ENCODE measurements around the gene CD200. TPM values are rescaled to one million over a fixed set of nuclear protein-coding genes. Genes with fewer than 3 reads are reported as not detected.

Gene CD200
- total and polyA plus RNA-seq, 2 experiments from 2014 or later = 51.9 to 65.0 TPM

GRCh38 chr3:112350018-112350810 is 17.3 kb downstream of the CD200 start (continued):
- TF ChIP-seq POLR2AphosphoS5 (IDR thresholded peaks at IDR 0.05; ENCODE audit: low read depth) (no peak), STAT1 (IDR thresholded peaks at IDR 0.05; ENCODE audit: unreplicated experiment) (no peak), ZNF331 (CRISPR knock-in tag; IDR thresholded peaks at IDR 0.05; ENCODE audit: low read depth) (no peak), NANOG (IDR thresholded peaks at IDR 0.05; ENCODE audit: borderline replicate concordance) (no peak), CTCF (conservative IDR thresholded peaks at IDR 0.05; ENCODE audit: low read depth in 2 of 2) (no peak), JUNB (IDR thresholded peaks at IDR 0.05; ENCODE audit: unreplicated experiment) (no peak)

GRCh38 chr3:112351036-112351435 is 18.1 kb downstream of the CD200 start:
- H3K79me2 ChIP-seq (replicated peaks; ENCODE audit: insufficient read depth) = peaks cover 51% of the 10 kb centered on the region
- H4K20me1 ChIP-seq (replicated peaks; ENCODE audit: insufficient read depth) = no peaks in the 10 kb centered on the region
- peaks cover 15% of the 10 kb centered on the region; the same call in 1 of the 2 replicates for H3F3A ChIP-seq (replicated peaks; ENCODE audit: low read depth)
- peaks cover 74% of the 10 kb centered on the region for H3K4me1 ChIP-seq (ENCODE audit: insufficient read depth)
- no peaks in the 10 kb centered on the region for H3K27me3 ChIP-seq (ENCODE audit: insufficient read depth)
- no peaks in the 10 kb centered on the region for H3K9me2 ChIP-seq (ENCODE audit: insufficient read depth)
- 0 out of 3 replicates have a peak, but pooled peaks have one; percentile 7 for ATAC-seq
- H3K4me3 Mint-ChIP-seq = no peak overlapping the region
- no peak for DNase-seq (ENCODE audit: low spot score)
- H3K27ac Mint-ChIP-seq = peak overlapping the region; percentile 87
- H3K27ac ChIP-seq (ENCODE audit: low read depth) = peak overlapping the region; percentile 85
- H2AFZ ChIP-seq = no peak overlapping the region
- peaks cover 81% of the 10 kb centered on the region for H3K36me3 Mint-ChIP-seq (ENCODE audit: low read depth)
- peaks cover 91% of the 10 kb centered on the region for H3K4me1 Mint-ChIP-seq
- no peak overlapping the region for H3K4me3 ChIP-seq
- H3K9me3 Mint-ChIP-seq = no peaks in the 10 kb centered on the region
- H3K36me3 ChIP-seq (ENCODE audit: insufficient read depth) = peaks cover 32% of the 10 kb centered on the region
- TF ChIP-seq CTCF (conservative IDR thresholded peaks at IDR 0.05; ENCODE audit: low read depth in 2 of 2) = no peak
- TF ChIP-seq EZH2phosphoT487 (IDR thresholded peaks at IDR 0.05; ENCODE audit: unreplicated experiment) = no peak
- TF ChIP-seq REST (IDR thresholded peaks at IDR 0.05; ENCODE audit: unreplicated experiment) = no peak
- TF ChIP-seq CREB1 (CRISPR knock-in tag; IDR thresholded peaks at IDR 0.05; ENCODE audit: low read depth) = no peak
- no peaks in the 10 kb centered on the region for H3K27me3 Mint-ChIP-seq (ENCODE audit: insufficient read depth, low read depth, poor library complexity)
- peak overlapping the region; percentile 59 for H3K4me2 ChIP-seq
